ENCODE data around the gene ZNF771.
"Not testable (repeated sequence)": the region's sequence is repeated elsewhere in the genome, so short reads cannot be mapped to it uniquely, and the experiment has no call there.

ZNF771 gene

DNA sequence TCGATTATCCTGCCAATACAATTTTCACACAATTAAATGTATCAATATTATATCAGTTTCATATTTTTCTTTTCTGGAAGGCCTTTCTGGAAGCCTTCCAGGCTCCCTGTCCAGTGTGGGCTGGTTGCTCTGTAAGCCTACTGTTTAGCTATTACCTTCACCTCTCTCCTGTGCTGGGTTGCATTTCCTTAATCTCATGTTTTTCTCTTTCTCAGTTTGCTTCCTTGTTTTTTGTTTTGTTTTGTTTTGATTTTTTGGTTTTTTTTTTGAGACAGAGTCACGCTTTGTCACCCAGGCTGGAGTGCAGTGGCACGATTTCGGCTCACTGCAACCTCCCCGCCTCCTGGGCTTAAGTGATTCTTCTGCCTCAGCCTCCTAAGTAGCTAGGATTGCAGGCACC, 31.4 kb downstream of the ZNF771 start:
- DNase-seq: no peak

DNA sequence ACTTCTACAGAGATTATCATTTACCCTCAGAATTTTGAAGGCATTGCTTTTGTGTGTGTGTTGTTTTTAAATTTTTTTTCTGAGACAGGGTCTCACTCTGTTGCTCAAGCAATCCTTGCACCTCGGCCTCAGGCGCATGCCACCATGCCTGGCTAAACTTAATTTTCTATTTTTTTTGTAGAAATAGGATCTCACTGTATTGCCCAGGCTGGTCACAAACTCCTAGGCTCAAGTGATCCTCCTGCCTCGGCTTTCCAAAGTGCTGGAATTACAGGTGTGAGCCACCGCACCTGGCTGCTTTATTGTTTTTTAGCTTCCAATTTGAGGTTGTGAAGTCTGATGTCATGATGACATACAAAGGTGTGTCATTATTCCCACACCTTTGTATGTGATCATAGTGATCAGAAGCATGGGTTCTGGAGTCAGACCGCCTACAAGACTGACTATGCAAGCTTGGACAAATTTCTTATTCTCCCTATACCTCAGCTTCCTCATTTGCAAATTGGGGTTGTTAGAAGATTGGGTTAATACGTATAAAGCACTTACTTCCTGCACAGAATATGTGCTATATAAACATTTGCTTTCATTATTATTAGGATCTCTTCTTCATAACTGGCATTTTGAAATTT, 32.4 kb downstream of the ZNF771 start:
- no peak for DNase-seq

DNA sequence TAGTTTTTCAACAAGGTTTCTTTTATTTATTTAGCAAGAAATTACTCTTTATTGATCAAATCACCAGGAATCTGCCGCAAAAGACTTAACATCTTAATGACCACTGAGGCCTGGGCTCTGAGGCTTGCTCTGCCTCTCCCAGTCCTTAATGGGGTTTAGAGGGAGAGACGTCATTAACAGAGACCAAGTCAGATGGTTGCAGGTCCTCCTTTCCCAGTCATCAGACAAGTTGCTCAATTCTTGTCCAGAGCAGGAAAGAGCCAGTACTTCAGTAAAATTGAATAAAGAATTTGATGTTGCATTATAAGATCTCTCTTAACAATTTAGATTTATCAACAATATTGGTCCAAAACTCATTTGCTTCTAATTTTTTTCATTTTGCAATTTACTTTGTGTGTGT, 36.2 kb downstream of the ZNF771 start:
- DNase-seq: no peak

DNA sequence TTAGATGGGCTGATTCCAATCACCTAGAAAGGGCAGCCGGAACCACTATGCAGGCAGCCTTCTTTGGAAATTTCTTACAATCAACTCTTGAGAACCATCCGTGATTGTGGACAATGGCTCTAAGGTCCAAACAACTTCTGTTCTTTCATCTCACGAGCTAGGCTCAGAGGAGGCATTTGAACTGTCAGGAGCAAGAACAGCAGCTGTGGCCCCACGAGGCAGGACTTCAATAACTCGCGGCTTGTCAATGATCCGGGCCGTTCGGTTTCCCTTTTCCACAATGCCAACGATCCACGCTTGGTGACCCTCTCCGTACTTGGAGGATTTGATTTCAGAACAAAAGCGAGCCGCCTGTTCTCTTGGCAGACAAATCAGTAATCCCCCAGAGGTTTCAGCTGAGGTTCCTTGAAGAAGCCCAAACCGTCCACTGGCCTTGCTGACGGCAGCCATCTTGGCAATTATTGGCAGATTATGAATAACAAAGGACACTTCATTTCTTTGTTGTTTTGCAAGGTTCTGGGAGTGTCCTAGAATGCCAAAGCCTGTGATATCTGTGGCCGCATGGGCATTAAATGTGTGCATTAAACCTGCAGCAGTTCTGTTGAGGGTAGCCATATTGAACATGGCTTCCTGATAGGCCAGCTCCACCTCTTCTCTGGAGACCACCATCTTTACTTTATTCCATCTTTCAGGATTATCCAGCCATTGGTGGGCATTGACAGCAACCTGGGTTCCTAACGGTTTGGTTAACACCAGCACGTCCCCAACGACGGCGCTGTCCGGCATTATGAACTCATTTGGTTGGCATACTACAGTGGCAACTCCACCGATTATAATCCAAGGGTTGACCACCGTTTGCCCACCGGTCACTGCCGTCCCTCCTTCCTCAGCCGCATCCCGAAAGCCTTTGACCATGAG, 37.1 kb downstream of the ZNF771 start:
- DNase-seq: no peak

DNA sequence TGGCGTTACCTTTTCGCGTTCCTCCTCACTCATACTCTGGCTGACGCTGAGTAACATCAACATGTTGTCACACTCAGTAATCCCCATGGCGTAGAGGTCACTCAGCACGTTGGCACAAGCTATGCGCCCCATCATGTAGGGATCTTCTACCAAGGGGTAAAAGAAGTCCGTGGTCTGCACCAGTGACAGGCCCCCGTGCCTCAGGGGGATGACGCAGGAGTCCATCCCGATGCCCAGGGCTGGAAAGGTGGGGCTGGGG, 37.7 kb downstream of the ZNF771 start:
- no peak for DNase-seq

DNA sequence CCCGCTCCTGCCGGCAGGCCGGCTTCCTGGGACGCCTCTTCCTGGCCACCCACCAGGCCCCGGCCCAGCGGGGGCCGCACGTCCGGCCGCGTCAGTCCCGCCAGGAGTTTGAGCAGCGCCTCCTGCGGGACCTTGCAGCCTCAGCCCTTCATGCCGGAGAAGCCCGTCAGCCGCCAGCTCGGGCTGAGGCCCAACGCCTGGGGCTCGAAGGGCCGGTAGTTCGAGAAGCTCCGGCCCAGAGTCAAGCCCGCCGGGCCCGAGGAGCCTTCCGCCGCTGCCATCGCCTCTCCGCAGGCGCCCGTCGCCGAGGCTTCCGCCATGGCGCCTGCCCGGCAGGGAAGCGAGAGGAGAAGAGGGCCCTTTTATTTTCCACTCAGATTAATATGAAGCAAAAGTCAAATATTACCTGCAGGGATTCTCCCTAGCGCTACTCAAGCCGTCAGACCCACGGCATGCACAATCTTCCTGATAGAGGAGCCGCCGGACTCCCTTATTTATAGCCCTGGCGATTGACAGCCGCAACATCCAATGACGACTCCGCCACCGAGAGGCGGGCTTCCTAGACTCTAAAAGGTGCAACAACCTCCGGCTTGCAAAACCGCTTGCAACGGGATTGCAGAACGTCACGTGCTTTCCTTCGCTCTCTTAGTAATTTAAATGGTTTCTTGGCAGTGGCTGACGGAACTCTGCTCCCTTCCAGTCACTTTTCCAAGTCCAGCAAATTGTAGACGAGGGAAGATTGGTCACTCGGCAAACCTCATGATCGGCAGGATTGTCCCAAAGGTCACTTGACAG, 38.2 kb downstream of the ZNF771 start, which contains the start of gene SEPHS2:
SEPHS2 (minus strand) TSS at position 467 of the 795 bp plus-strand sequence; CDS start at position 320, 147 bp downstream.
- DNase-seq: peak; percentile 91

DNA sequence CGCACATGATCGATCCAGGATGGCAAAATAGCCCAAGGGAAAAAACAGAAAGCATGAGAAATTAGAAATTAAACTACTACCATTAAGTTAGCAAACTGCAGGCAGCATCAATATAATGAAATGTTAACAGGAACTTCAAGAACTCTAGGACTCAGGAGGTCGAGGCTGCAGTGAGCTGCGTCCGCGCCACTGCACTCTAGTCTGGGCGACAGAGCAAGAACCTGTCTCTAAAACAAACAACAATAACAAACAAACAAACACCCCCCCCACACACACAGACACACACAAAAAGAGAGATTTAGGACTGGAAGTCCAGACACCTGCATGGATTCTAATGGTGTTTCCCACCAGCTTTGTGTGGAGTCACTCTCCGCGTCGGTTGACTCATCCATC, 38.8 kb downstream of the ZNF771 start:
- DNase-seq: no peak

DNA sequence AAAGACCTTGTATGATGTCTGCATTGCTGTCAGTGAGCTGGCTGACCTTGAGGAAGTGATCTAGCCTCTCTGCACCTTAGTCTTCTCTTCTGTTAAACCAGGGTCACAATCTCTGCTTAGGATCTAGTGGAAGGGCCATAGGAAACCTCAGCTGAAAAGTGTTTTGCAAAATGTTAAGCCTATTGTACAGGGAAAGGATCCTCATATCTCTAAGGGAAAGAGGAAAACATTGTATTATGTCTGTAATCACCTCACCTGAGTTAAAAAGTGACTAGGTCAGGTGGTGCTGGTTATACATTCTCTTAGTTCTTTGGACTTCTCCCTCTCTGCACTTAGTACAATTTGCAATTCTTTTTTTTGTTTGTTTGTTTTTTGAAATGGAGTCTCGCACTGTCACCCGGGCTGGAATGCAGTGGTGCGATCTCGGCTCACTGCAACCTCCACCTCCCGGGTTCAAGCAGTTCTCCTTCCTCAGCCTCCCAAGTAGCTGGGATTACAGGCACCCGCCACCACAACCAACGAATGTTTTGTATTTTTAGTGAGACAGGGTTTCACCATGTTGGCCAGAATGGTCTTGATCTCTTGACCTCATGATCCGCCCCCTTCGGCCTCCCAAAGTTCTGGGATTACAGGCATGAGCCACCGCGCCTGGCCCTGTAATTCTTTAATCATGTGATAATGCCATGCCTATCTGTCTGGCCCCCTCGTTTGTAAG, 40.3 kb downstream of the ZNF771 start:
- DNase-seq: no peak

DNA sequence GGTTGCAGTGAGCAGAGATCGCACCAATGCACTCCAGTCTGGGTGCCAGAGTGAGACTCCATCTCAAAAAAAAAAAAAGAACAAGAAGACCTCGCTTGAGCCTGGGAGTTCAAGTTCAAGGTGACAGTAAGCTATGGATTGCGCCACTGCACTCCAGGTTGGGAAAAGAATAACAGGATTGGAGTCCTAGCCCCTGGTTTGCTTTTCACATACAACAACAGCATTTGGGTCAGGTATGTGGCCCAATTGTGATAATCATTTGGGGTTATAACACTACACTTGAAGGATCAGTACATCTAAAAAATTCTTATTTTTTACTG, 41.7 kb downstream of the ZNF771 start:
- DNase-seq: no peak

DNA sequence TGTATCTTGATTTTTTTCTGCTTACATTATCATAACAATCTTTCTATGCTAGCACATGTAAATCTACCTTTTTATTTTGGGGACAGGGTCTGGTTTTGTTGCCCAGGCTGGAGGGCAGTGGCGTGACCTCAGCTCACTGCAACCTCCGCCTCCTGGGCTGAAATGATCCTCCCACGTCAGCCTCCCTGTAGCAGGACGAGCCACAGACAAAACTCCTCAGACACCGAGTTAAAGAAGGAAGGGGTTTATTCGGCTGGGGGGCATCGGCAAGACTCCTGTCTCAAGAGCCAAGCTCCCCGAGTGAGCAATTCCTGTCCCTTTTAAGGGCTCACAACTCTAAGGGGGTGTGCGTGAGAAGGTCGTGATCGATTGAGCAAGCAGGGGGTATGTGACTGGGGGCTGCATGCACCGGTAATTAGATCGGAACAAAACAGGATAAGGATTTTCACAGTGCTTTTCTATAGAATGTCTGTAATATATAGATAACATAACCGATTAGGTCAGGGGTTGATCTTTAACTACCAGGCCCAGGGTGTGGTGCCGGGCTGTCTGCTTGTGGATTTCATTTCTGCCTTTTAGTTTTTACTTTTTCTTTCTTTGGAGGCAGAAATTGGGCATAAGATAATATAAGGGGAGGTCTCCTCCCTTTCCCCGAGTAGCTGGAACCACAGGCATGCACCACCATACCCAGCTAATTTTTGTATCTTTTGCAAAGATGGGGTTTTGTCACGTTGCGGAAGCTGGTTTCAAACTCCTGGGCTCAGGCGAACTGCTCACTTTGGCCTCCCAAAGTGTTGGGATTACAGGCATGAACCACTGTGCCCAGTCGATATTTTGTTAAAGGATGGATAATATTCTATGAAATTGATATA, 45.5 kb downstream of the ZNF771 start:
- not testable (repeated sequence) for DNase-seq

DNA sequence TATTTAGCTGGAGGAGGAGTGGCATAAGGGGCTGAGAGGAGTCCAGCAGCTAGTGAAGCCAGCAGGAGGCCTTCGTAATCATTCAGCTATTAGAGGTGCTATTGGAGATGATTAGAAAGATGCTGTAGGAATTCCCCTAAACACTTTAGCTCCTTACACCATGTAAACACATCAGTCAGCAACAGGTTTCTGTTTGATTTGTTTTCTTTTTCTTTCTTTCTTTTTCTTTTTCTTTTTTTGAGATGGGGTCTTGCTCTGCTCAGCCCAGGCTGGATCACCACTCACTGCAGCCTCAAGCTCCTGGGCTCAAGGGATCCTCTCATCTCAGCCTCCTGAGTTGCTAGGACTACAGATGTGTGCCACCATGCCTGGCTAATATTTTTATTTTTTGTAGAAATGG, 48.9 kb downstream of the ZNF771 start:
- DNase-seq: no peak

DNA sequence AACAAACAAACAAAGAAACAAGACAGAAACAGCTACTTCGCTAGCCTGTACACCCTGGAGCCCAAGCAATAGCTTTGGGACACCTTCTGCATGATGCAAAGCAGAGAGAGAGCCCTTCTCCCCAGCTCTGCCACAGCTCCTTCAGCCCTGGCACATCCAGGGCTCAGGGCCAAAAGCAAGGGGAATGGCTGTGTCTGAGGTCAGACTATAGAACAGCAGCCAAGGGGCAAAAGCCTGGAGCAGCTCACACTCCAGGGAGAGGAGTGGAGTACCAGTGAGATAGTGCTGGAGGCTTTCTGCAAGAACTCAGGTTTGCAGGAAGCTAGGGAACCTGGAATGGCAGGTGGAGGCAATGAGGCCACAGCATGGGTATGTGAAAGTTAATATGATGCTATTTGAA, 49.9 kb downstream of the ZNF771 start:
- DNase-seq: no peak

DNA sequence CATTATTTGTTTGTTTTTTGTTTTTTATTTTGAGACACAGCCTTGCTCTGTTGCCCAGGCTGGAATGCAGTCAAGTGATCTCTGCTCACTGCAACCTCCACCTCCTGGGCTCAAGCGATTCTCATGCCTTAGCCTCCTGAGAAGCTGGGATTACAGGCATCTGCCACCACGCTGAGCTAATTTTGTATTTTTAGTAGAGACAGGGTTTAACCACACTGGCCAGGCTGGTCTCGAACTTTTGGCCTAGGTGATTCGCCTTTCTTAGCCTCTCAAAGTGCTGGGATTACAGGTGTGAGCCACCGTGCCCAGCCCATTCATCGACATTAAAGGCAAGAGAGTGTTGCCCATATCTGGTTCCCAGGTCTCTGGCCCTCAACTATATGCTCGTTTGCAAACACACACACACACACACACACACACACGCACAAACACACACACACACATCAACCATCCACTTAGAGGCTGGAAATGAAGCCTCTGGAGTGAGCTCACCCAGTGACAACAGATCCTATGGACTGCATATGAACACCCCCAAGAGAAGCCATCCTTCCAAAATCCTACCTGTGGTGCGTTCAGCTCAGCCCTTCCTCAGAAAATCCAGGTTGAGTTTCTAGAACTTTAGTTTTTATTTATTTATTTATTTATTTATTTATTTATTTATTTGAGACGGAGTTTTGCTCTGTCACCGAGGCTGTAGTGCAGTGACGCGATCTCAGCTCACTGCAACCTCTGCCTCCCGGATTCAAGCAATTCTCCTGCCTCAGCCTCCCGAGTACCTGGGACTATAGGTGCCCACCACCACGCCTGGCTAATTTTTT, 50.5 kb downstream of the ZNF771 start:
- no peak for DNase-seq

DNA sequence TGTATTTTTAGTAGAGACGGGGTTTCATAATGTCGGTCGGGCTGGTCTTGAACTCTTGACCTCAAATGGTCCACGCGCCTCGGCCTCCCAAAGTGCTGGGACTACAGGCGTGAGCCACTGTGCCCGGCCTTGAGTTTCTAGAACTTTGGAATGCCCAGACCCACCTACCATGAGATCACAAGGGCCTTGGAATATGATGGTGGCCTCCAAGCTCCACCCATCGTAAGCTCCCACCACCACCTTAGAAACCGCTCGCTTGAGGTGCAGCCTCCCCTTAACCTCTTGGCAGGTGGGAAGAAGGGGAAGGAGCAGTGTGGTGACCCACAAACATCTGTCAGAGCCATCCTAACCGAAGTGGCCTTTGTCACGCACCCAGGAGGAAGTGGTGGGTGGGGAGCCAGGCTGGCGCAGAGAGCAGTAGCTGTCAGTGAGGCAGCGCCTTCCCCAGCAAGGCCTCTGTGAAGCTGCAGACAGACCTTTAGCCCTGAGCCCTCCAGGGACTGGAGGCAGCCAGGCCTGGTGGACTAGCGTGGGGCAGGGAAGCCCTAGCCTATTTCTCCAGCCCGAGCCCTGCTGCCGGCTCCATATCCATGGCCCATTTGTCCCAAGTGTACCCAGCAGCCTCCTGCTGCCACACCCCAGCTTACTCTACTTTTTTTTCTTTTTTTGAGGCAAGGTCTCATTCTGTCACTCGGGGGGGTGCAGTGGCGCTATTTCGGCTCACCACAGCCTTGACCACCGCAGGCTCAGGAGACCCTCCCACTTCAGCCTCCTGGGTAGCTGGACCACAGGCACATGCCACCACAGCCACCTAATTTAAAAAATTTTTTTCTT, 51.4 kb downstream of the ZNF771 start:
- DNase-seq: peak; percentile 51

DNA sequence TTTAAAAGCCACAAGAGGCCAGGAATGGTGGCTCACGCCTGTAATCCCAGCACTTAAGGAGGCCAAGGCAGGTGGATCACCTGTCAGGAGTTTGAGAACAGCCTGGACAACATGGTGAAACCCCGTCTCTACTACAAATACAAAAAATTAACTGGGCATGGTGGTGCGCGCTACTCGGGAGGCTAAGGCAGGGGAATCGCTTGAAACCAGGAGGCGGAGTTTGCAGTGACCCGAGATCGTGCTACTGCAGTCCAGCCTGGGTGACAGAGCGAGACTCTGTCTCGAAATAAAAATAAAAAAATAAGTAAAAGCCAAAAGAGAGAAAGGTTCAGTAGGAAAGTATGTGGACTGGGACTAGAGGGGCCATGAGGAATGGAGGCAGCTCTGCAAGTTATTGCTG, 52.0 kb downstream of the ZNF771 start:
- no peak for DNase-seq

DNA sequence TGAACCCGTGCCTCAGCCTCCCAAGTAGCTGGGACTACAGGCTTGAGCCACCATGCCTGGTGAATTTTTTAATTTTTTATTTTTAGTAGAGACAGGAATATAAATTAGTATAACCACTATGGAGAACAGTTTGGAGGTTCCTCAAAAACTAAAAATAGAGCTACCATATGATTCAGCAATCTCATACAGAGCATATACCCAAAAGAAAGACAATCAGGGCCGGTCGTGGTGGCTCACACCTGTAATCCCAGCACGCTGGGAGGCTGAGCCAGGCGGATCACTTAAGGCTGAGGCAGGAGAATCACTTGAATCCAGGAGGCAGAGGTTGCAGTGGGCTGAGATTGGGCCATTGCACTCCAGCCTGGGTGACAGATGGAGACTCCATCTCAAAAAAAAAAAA, 54.0 kb downstream of the ZNF771 start:
- DNase-seq: not testable (repeated sequence)

DNA sequence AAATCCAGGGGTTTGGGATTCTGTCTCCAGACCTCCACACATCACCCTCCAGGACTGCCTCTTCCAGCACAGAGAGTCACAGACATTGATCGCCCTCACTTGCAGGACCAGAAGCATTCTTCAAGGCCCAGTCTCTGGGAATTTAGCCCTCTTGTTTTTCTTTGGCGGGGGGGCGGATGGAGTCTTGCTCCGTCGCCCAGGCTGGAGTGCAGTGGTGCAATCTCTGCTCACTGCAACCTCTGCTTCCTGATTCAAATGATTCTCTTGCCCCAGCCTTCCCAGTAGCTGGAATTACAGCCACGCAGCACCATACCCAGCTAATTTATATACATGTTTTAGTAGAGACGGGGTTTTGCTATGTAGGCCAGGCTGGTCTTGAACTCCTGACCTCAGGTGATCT, 56.7 kb downstream of the ZNF771 start:
- DNase-seq: no peak

All from activated CD4-positive, alpha-beta T cell treated with anti-CD3 and anti-CD28 coated beads for 1 hour (primary cell).